Liver (tissue), 9 donors: ENCODE data around the gene KCNK16. TPM values are rescaled to one million over a fixed set of nuclear protein-coding genes. Genes with fewer than 3 reads are reported as not detected.

ENCODE experiments used
- DNase-seq: peaks from one replicate; pipeline ENCODE4 v3.0.0-alpha.2; 2017; ENCODE audit warnings: low spot score
- H3K27ac ChIP-seq, 2 donors: one replicate each; pipeline ENCODE4 v1.7.0; 2013; ENCODE audit warnings: inconsistent platforms in 2 of 2, low read length in 2 of 2, control low read depth in 1 of 2, low read depth in 1 of 2, mild to moderate bottlenecking in 1 of 2
- H3K27me3 ChIP-seq, 4 donors: one replicate each; pipeline versions ENCODE4 v1.6.1 to v1.7.0; 2013; ENCODE audit warnings: low read length in 3 of 4, inconsistent platforms in 1 of 4, mild to moderate bottlenecking in 1 of 4, moderate library complexity in 1 of 4; ENCODE audit not compliant: control insufficient read depth in 4 of 4, insufficient read depth in 4 of 4
- H3K36me3 ChIP-seq, 4 donors: one replicate each; pipeline versions ENCODE4 v1.6.1 to v1.7.0; 2013; ENCODE audit warnings: low read length in 3 of 4, mild to moderate bottlenecking in 3 of 4, low read depth in 1 of 4, moderate library complexity in 1 of 4; ENCODE audit not compliant: control insufficient read depth in 4 of 4, insufficient read depth in 3 of 4
- H3K4me1 ChIP-seq, 4 donors: one replicate each; pipeline versions ENCODE4 v1.6.1 to v1.7.0; 2013; ENCODE audit warnings: low read length in 3 of 4, mild to moderate bottlenecking in 3 of 4, moderate library complexity in 1 of 4; ENCODE audit not compliant: control insufficient read depth in 4 of 4, insufficient read depth in 4 of 4
- H3K4me3 ChIP-seq, 3 donors: one replicate each; pipeline versions ENCODE4 v1.6.1 to v1.7.0; 2013; ENCODE audit warnings: low read length in 3 of 3, control low read depth in 1 of 3, low read depth in 1 of 3, mild to moderate bottlenecking in 1 of 3
- H3K9ac ChIP-seq, 2 donors: one replicate each; pipeline ENCODE4 v1.7.0; 2013; ENCODE audit warnings: low read length in 2 of 2, mild to moderate bottlenecking in 2 of 2, moderate library complexity in 2 of 2, control low read depth in 1 of 2, low read depth in 1 of 2
- H3K9me3 ChIP-seq, 4 donors: one replicate each; pipeline versions ENCODE4 v1.6.1 to v1.7.0; 2013; ENCODE audit warnings: low read length in 3 of 4; ENCODE audit not compliant: control insufficient read depth in 4 of 4
- CTCF ChIP-seq: fragments of 150-350 bp; IDR thresholded peaks from 2 replicates; pipeline ENCODE4 v1.5.1; 2017; ENCODE audit warnings: improper control_type of control experiment, low read depth, low read length; ENCODE audit not compliant: missing input control
- EGR1 ChIP-seq, 2 donors: IDR thresholded peaks; 2 replicates each; pipeline ENCODE4 v1.6.1; 2016 to 2018; ENCODE audit warnings: antibody characterized with exemption in 2 of 2, low read depth in 2 of 2
- FOXA1 ChIP-seq: IDR thresholded peaks from 2 replicates; pipeline ENCODE4 v1.6.1; 2016; ENCODE audit warnings: antibody characterized with exemption
- FOXA2 ChIP-seq: IDR thresholded peaks from 2 replicates; pipeline ENCODE4 v1.6.1; 2016; ENCODE audit warnings: antibody characterized with exemption
- GABPA ChIP-seq, 2 donors: IDR thresholded peaks in 1 of 2; conservative IDR thresholded peaks in 1 of 2; 2 replicates each; pipeline ENCODE4 v1.6.1; 2016; ENCODE audit warnings: antibody characterized with exemption in 2 of 2, mild to moderate bottlenecking in 1 of 2, moderate library complexity in 1 of 2
- HNF4G ChIP-seq: IDR thresholded peaks from 2 replicates; pipeline ENCODE4 v1.6.1; 2016; ENCODE audit warnings: antibody characterized with exemption
- JUND ChIP-seq, 2 donors: IDR thresholded peaks; 2 replicates each; pipeline ENCODE4 v1.6.1; 2016; ENCODE audit warnings: antibody characterized with exemption in 2 of 2
- MAX ChIP-seq: IDR thresholded peaks from 2 replicates; pipeline ENCODE4 v1.6.1; 2016; ENCODE audit warnings: antibody characterized with exemption
- NR2F2 ChIP-seq: IDR thresholded peaks from 2 replicates; pipeline ENCODE4 v1.6.1; 2016; ENCODE audit warnings: antibody characterized with exemption
- RAD21 ChIP-seq, 2 donors: IDR thresholded peaks; 2 replicates each; pipeline ENCODE4 v1.6.1; 2016; ENCODE audit warnings: antibody characterized with exemption in 2 of 2, mild to moderate bottlenecking in 2 of 2
- REST ChIP-seq: IDR thresholded peaks from 2 replicates; pipeline ENCODE4 v1.6.1; 2016; ENCODE audit warnings: antibody characterized with exemption, mild to moderate bottlenecking
- RXRA ChIP-seq, 2 donors: IDR thresholded peaks; 2 replicates each; pipeline ENCODE4 v1.6.1; 2017 to 2018; ENCODE audit warnings: antibody characterized with exemption in 2 of 2, mild to moderate bottlenecking in 1 of 2
- SP1 ChIP-seq: IDR thresholded peaks from 2 replicates; pipeline ENCODE4 v1.6.1; 2018; ENCODE audit warnings: antibody characterized with exemption, mild to moderate bottlenecking
- YY1 ChIP-seq: IDR thresholded peaks from 2 replicates; pipeline ENCODE4 v1.6.1; 2016; ENCODE audit warnings: antibody characterized with exemption, mild to moderate bottlenecking
- ZBTB33 ChIP-seq: IDR thresholded peaks from 2 replicates; pipeline ENCODE4 v1.6.1; 2016; ENCODE audit warnings: antibody characterized with exemption
- WGBS: extraction: QIAGEN DNeasy Blood & Tissue Kit; methylation state at CpG from one replicate; pipeline ENCODE4 v1.1.7; 2013; 5-methylcytosine and 5-hydroxymethylcytosine counted together
- polyA plus RNA-seq, 2 donors: library from polyadenylated mRNA; stranded (reverse) in 1 of 2; unstranded in 1 of 2; fragments of 200-250 nt in 1 of 2; fragments of >200 nt in 1 of 2; fragmentation: Nextera tagmentation in 1 of 2; extraction: Ambion mirVana in 1 of 2; gene quantifications; one replicate each; pipeline versions ENCODE4 v1.2.1 to v1.2.3, GENCODE V29; 2013 to 2015
- total RNA-seq, 2 donors: library from RNA; depleted of rRNA; stranded (reverse); fragments of >200 nt; gene quantifications; one replicate each; pipeline ENCODE4 v1.2.3, GENCODE V29; 2014
- donor health status: healthy.
- donor health status: healthy.
- donor health status: healthy.
- donor health status: healthy.
- donor health status: healthy.

The KCNK16 gene
- total and polyA plus RNA-seq, 4 donors, result not detected

- Histone ChIP-seq H3K9ac (no peak overlapping the region), H3K27ac (no peak overlapping the region), H3K36me3 (no peaks in the 10 kb centered on the region), H3K9me3 (no peaks in the 10 kb centered on the region), H3K4me1 (peaks cover 0 to 20% (median 16%) of the 10 kb centered on the region in 4 donors), H3K27me3 (peaks cover 0 to 6% (median 1%) of the 10 kb centered on the region in 4 donors), H3K4me3 (no peak overlapping the region)
- TF ChIP-seq EGR1 (IDR thresholded peaks at IDR 0.05; ENCODE audit: low read depth in 2 of 2) (no peak), HNF4G (no peak), GABPA (IDR thresholded peaks at IDR 0.05 in 1 of 2, conservative IDR thresholded peaks at IDR 0.05 in 1 of 2) (no peak)
- DNase-seq, result no peak
- WGBS, result 90% methylated on average over 3 of the region's 3 CpGs
Observed at GRCh38 chr6:39317256-39317655, 5.2 kb downstream of the KCNK16 start.

- Histone ChIP-seq H3K36me3 (no peaks in the 10 kb centered on the region), H3K4me3 (peak within 1 kb of the TSS in 1 of 3 donors; percentile 31), H3K9me3 (no peaks in the 10 kb centered on the region), H3K27ac (no peak within 1 kb of the TSS), H3K9ac (no peak within 1 kb of the TSS), H3K4me1 (peaks cover 0 to 20% (median 16%) of the 10 kb centered on the region in 4 donors), H3K27me3 (peaks cover 0 to 6% (median 0%) of the 10 kb centered on the region in 4 donors)
- DNase-seq, result no peak
- 17% methylated on average over 28 of the region's 28 CpGs for WGBS
- TF ChIP-seq RXRA (IDR thresholded peaks at IDR 0.05) (no peak), HNF4G (no peak), YY1 (no peak), JUND (IDR thresholded peaks at IDR 0.05) (no peak), SP1 (no peak), NR2F2 (no peak), MAX (no peak), FOXA1 (no peak), FOXA2 (no peak), RAD21 (IDR thresholded peaks at IDR 0.05) (no peak), CTCF (no peak), GABPA (IDR thresholded peaks at IDR 0.05 in 1 of 2, conservative IDR thresholded peaks at IDR 0.05 in 1 of 2) (no peak), ZBTB33 (no peak), REST (no peak)
Observed at GRCh38 chr6:39314273-39314795, 8.2 kb downstream of the KCNK16 start, which contains the start of gene KCNK17. KCNK17 (minus strand) TSS chr6:39314419; CDS start chr6:39314320, 99 bp downstream.
